HK-2 (cell line): Measurements from ENCODE around the gene KCND1.

Experiments used
- DNase-seq: peaks from one replicate; pipeline ENCODE4 v3.0.0-alpha.2; 2018; ENCODE audit not compliant: unreplicated experiment

Gene KCND1

DNA sequence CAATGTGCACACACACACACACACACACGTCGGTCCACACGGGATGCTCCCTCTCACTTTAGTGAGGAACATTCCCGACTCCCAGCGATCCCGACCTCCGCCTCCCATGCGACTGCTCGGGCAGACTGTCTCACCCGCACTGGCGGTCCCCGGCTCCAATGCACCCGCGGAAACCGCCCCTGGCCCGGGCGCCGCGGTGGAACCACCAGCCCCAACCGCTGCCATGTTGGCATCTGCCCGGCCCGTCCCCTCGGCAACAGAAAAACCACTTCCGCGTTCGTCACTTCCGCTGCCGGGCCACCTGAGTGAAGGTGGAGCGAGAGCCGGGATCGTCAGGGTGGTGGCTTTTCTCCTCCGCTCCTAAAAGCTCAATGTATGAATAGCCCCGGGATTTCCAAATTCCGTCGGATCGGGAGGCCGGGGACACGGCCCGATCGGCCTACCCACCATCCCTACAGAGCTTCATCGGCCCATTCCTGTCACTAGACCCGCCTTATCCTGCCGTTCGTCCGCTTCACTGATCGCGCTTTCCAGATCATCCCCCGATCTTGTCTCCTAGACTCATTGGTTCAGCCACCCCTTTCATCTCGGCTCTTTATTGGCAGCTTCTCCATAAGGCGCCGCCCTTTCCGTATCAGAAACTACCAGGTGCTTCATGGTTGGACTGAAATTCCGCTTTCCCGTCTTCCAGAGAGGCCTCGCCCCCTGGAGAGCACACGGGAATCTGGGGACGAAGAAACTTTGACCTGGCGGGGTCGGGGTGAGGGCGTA lies 60.0 kb downstream of the KCND1 start, which contains the start of gene SLC35A2:
TSS of gene SLC35A2 (minus strand) at position 235 of the 771 bp plus-strand sequence. CDS start at position 225, 10 bp downstream.
- DNase-seq = peak; percentile 83
